Erythroblast (primary cell): ENCODE data around the gene MYO6.

Source experiments
- GATA1 ChIP-seq: IDR thresholded peaks from 2 replicates; pipeline ENCODE4 v1.6.1; 2011; ENCODE audit warnings: low read depth, mild to moderate bottlenecking, control low read depth, low read length, moderate library complexity
- POLR2A ChIP-seq: IDR thresholded peaks from 2 replicates; pipeline ENCODE4 v1.6.1; 2011; ENCODE audit warnings: mild to moderate bottlenecking, low read length

- TF ChIP-seq POLR2A (no peak), GATA1 (no peak)
Measured at GRCh38 chr6:75882734-75883133, 133.7 kb downstream of the MYO6 start.
